ENCODE measurements around the gene LRRC32.

DNA sequence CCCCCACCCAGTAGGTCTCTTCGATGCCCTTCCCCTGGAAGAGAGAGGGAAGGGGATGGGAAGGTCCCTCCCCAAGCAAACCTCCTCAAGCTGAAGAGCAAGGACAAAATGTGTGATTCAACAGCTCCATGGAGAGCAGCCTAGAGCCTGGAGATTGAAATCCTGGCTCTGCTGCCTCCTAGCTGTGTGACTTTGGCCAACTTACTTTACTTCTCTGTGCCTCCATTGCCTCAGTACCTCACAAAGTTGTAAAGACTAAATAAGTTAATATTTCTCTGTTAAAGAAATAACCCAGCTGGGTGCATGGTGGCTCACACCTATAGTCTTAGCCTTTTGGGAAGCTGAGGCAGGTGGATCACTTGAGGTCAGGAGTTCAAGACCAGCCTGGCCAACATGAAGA is 21.1 kb upstream of the LRRC32 start:
- TF ChIP-seq POLR2A (IDR thresholded peaks at IDR 0.05), result no peak
- TF ChIP-seq, protein P1, sequence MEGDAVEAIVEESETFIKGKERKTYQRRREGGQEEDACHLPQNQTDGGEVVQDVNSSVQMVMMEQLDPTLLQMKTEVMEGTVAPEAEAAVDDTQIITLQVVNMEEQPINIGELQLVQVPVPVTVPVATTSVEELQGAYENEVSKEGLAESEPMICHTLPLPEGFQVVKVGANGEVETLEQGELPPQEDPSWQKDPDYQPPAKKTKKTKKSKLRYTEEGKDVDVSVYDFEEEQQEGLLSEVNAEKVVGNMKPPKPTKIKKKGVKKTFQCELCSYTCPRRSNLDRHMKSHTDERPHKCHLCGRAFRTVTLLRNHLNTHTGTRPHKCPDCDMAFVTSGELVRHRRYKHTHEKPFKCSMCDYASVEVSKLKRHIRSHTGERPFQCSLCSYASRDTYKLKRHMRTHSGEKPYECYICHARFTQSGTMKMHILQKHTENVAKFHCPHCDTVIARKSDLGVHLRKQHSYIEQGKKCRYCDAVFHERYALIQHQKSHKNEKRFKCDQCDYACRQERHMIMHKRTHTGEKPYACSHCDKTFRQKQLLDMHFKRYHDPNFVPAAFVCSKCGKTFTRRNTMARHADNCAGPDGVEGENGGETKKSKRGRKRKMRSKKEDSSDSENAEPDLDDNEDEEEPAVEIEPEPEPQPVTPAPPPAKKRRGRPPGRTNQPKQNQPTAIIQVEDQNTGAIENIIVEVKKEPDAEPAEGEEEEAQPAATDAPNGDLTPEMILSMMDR (IDR thresholded peaks at IDR 0.05), result no peak

Data from adrenal gland (tissue), 5 donors.